Lung (tissue), 12 donors: ENCODE data around the gene ST3GAL3. TPM values are rescaled to one million over a fixed set of nuclear protein-coding genes. Genes with fewer than 3 reads are reported as not detected.

Experiments used
- ATAC-seq: fragments of 200-7000 bp; cut with Tn5 transposase; one replicate; pipeline ENCODE4 v1.9.1; 2020; ENCODE audit warnings: moderate number of reproducible peaks; ENCODE audit not compliant: insufficient read depth, low FRiP score
- DNase-seq, 3 donors: peaks; one replicate each; pipeline ENCODE4 v3.0.0-alpha.2; 2013 to 2017
- H3K27ac ChIP-seq, 2 donors: one replicate each; pipeline ENCODE4 v1.5.1; 2013; ENCODE audit warnings: mild to moderate bottlenecking in 2 of 2, moderate library complexity in 2 of 2, control low read depth in 1 of 2, inconsistent platforms in 1 of 2, low read depth in 1 of 2, low read length in 1 of 2
- H3K27me3 ChIP-seq, 3 donors: one replicate each; pipeline ENCODE4 v1.5.1; 2013; ENCODE audit warnings: low read length in 2 of 3; ENCODE audit not compliant: control insufficient read depth in 3 of 3, insufficient read depth in 3 of 3
- H3K36me3 ChIP-seq, 4 donors: one replicate each; pipeline ENCODE4 v1.5.1; 2013; ENCODE audit warnings: low read length in 4 of 4, mild to moderate bottlenecking in 1 of 4, moderate library complexity in 1 of 4; ENCODE audit not compliant: control insufficient read depth in 4 of 4, insufficient read depth in 4 of 4
- H3K4me1 ChIP-seq, 5 donors: one replicate each; pipeline ENCODE4 v1.5.1; 2013; ENCODE audit warnings: low read length in 5 of 5, mild to moderate bottlenecking in 2 of 5, moderate library complexity in 1 of 5; ENCODE audit not compliant: control insufficient read depth in 5 of 5, insufficient read depth in 5 of 5
- H3K4me3 ChIP-seq: one replicate; pipeline ENCODE4 v1.5.1; 2013; ENCODE audit warnings: mild to moderate bottlenecking, control low read depth, moderate library complexity
- H3K9ac ChIP-seq, 2 donors: one replicate each; pipeline ENCODE4 v1.5.1; 2013; ENCODE audit warnings: low read length in 2 of 2, control low read depth in 1 of 2; ENCODE audit not compliant: insufficient read depth in 1 of 2
- H3K9me3 ChIP-seq, 4 donors: one replicate each; pipeline ENCODE4 v1.5.1; 2013; ENCODE audit warnings: low read length in 3 of 4, mild to moderate bottlenecking in 1 of 4, moderate library complexity in 1 of 4; ENCODE audit not compliant: control insufficient read depth in 4 of 4, insufficient read depth in 3 of 4
- WGBS, 2 donors: extraction: QIAGEN DNeasy Blood & Tissue Kit; methylation state at CpG; one replicate each; pipeline ENCODE4 v1.1.7; 2013; 5-methylcytosine and 5-hydroxymethylcytosine counted together
- polyA plus RNA-seq, 2 donors: library from polyadenylated mRNA; stranded (reverse); fragments of 200-250 nt; gene quantifications; one replicate each; pipeline ENCODE4 v1.2.1, GENCODE V29; 2013
- total RNA-seq, 2 donors: library from RNA; depleted of rRNA in 1 of 2; stranded (reverse); fragments of >200 nt in 1 of 2; gene quantifications; one replicate each; pipeline ENCODE4 v1.2.1, GENCODE V29; 2014 to 2021
- TF ChIP-seq, protein P1 (sequence below): IDR thresholded peaks from 2 replicates; pipeline ENCODE4 v1.5.1; 2012; ENCODE audit warnings: mild to moderate bottlenecking; ENCODE audit errors: control extremely low read depth, extremely low read depth
- donor health status: control.
- donor health status: control.
- donor health status: Bipolar disorder and iron deficiency.
- donor health status: healthy.
- donor health status: DM: yes; HTN: yes; CAD: no.

ST3GAL3 gene
- total and polyA plus RNA-seq, 4 donors: 8.4 to 28.0 (median 17.1) TPM

DNA sequence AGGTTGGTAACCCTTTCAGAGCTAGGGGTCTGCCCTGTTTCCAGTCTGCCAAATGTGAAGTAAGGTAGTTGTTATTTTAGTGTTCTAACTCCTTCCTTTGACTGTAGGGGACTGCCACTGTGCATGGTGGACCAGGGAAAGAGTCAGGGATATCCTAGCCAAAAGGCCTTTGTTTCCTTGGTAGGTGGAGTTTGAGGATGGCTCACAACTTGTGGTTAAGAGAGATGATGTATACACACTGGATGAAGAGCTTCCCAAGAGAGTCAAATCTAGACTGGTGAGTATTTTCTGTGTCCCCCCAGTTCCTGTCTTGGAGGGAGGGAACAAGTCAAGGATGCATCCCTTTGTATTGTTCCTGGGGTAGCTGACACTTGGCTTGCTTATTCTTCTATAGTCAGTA, 3.5 kb upstream of the ST3GAL3 start:
- TF ChIP-seq, protein P1, sequence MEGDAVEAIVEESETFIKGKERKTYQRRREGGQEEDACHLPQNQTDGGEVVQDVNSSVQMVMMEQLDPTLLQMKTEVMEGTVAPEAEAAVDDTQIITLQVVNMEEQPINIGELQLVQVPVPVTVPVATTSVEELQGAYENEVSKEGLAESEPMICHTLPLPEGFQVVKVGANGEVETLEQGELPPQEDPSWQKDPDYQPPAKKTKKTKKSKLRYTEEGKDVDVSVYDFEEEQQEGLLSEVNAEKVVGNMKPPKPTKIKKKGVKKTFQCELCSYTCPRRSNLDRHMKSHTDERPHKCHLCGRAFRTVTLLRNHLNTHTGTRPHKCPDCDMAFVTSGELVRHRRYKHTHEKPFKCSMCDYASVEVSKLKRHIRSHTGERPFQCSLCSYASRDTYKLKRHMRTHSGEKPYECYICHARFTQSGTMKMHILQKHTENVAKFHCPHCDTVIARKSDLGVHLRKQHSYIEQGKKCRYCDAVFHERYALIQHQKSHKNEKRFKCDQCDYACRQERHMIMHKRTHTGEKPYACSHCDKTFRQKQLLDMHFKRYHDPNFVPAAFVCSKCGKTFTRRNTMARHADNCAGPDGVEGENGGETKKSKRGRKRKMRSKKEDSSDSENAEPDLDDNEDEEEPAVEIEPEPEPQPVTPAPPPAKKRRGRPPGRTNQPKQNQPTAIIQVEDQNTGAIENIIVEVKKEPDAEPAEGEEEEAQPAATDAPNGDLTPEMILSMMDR: no peak
- no peak overlapping the region for H3K9ac ChIP-seq
- H3K27me3 ChIP-seq: no peaks in the 10 kb centered on the region
- ATAC-seq: no peak
- H3K4me1 ChIP-seq: peaks cover 0 to 15% (median 4%) of the 10 kb centered on the region in 5 donors
- no peak for DNase-seq
- no peaks in the 10 kb centered on the region for H3K9me3 ChIP-seq
- no peak overlapping the region for H3K4me3 ChIP-seq
- peaks cover 21 to 35% (median 28%) of the 10 kb centered on the region in 4 donors for H3K36me3 ChIP-seq
- no peak overlapping the region for H3K27ac ChIP-seq

DNA sequence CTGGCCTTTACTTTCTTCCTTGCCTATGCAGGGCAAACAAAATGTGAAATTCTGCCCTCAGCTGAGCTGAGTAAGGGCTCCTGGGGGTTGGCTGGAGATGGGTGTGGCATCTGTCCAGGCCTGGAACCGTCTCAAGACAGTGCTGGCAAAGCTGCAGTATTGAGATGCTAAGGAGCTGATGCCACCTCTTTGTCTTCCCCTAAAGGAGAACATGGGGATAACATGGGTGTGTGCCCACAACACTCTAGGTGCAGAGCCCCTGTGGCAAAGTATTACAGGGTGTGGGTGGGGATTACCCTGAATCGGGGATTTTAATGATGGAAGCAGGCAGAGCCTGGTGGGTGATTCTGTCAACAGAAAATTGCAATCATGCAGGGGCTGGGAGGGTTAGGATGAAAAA, 2.5 kb upstream of the ST3GAL3 start:
- WGBS, 2 donors: 51 to 67% methylated on average over 2 of the region's 2 CpGs
- Histone ChIP-seq H3K27me3 (no peaks in the 10 kb centered on the region), H3K4me1 (peaks cover 0 to 16% (median 4%) of the 10 kb centered on the region in 5 donors), H3K27ac (no peak overlapping the region), H3K9ac (no peak overlapping the region), H3K4me3 (no peak overlapping the region), H3K9me3 (no peaks in the 10 kb centered on the region), H3K36me3 (peaks cover 19 to 34% (median 25%) of the 10 kb centered on the region in 4 donors)
- TF ChIP-seq, protein P1: no peak
- DNase-seq (peak in 2 of 3 donors; percentile 9 to 36), ATAC-seq (no peak)

- TF ChIP-seq, protein P1: no peak
- no peak for DNase-seq
- ATAC-seq: no peak
- no peaks in the 10 kb centered on the region for H3K27me3 ChIP-seq
- peaks cover 0 to 16% (median 4%) of the 10 kb centered on the region in 5 donors for H3K4me1 ChIP-seq
- no peak overlapping the region for H3K4me3 ChIP-seq
- no peaks in the 10 kb centered on the region for H3K9me3 ChIP-seq
- H3K9ac ChIP-seq: no peak overlapping the region
- H3K36me3 ChIP-seq: peaks cover 15 to 32% (median 25%) of the 10 kb centered on the region in 4 donors
- WGBS, 2 donors: 57 to 82% methylated on average over 4 of the region's 4 CpGs
- no peak overlapping the region for H3K27ac ChIP-seq
These were observed 2.0 kb upstream of the ST3GAL3 start for GRCh38 chr1:43705334-43705733.

DNA sequence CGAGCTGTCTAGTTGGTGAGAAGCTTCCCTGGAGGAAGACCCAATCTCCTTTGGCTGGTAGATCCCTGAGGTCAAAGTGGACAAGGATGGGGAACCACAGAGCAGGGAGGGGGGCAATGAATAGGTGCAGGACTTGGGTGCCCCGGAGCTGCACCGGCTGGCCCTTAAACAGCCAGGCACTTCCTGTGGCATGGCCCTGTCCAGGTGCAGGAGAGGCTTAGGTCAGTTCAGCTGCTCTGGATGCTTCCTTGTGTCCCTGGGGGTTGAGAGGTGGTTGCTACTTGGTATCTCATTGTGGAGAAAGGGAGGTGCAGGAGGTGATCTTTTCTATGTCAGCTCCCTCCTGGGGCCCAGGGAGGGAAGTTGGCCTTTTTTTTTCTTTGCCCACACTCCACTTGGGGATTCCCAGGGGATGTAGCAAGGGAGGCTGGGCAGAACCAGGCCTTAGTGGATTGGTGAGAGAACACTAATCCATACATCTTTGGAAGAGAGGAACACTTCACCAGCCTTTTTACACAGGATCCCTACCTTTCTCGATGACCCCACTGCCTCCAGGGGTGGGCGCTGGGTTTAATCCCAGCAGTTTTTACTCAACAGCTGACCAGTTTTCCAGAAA, 1.2 kb upstream of the ST3GAL3 start:
- no peaks in the 10 kb centered on the region for H3K27me3 ChIP-seq
- ATAC-seq: no peak
- no peak overlapping the region for H3K4me3 ChIP-seq
- WGBS, 2 donors: 69 to 76% methylated on average over 5 of the region's 5 CpGs
- peak in 1 of 3 donors; percentile 11 for DNase-seq
- no peak overlapping the region for H3K27ac ChIP-seq
- no peaks in the 10 kb centered on the region for H3K9me3 ChIP-seq
- TF ChIP-seq, protein P1: no peak
- peaks cover 0 to 16% (median 4%) of the 10 kb centered on the region in 5 donors for H3K4me1 ChIP-seq
- H3K9ac ChIP-seq: no peak overlapping the region
- peaks cover 10 to 30% (median 24%) of the 10 kb centered on the region in 4 donors for H3K36me3 ChIP-seq
